GM03348 (cell line): Measurements from ENCODE around the gene ATP4B.

Experiments used
- DNase-seq: peaks from one replicate; pipeline ENCODE4 v3.0.0; 2012; ENCODE audit warnings: low spot score

ATP4B gene

DNA sequence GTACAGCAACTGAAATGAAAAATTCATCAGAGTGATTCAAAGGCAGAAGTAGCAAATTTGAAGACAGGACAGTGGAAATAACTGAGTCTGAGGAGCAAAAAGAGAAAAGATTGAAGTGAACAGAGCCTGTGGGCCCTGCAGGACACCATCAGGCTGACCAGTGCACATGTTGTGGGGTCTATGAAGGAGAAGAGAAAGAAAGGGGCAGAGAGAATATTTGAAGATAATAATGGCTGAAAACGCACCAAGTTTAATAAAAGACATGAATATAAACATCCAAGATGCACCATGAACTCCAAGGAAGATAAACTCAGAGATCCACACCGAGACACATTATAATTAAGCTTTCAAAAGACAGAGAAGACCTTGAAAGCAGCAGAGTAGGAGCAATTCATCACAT lies 15.4 kb downstream of the ATP4B start:
- no peak for DNase-seq

DNA sequence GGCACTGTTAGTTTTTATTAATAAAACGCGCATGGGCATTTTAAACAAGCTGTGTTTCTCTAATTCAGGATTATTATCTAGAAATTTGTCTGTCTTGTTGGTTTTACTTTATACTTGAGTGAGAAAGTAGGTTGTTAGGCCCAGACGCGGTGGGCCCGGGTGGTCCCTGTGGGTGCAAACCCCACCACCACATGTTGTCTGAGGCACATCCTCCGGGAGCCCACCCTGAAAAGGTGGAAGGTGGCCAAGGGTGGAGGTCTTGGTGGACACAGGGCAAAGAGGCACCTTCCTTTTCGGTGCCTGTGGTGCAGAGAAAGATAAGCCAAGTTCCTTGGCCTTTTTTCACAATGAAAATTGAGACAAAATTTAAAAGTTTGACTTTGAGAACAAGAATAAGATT lies 16.6 kb downstream of the ATP4B start:
- DNase-seq = no peak

DNA sequence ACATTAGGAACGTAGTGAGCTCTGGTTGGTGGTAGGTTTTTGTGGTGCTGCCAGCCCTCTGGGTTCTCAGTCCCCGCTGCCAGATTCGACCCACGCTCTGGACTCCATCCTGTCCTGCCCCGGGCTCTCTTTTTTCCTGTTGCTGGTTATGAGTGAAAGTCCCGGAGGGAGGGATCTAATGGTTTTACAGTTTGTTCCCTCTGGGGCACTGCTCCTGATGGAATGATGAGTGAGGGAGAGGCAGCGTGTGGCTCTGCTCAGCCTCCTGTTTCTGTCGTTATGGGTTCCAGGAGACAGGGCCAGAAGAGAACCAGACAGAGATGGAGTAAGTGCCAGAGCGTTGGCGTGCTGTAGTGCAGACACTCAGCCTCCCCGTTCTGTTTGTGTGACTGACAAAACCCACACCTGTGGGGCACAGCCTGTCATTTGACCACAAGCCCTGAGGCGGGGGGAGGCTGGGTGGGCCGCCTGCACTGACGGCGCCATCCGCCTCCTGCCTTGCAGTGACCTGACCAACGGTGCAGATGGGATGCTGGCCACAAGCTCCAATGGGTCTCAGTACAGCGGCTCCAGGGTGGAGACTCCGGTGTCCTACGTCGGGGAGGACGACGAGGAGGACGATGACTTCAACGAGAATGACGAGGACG lies 18.3 kb downstream of the ATP4B start:
- peak; percentile 68 for DNase-seq

DNA sequence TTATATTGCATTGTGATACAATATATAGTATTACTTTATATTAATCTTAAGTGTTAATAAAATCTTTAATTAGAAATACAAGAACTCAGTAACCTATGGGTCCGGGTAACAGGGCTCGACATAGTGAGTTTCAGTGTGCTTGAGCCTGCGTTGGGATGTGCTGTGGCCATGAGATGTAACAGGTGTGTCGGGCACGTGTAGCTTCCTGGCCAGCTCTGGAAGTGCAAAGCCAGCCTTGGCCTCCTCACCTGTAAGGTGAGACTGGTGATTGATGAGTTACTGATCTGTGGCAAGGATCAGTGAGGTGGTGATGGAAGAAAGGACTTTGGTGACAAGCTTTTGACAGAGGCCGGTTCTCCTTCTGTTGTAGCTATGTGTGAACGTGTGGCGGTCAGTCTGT lies 19.2 kb downstream of the ATP4B start:
- no peak for DNase-seq

DNA sequence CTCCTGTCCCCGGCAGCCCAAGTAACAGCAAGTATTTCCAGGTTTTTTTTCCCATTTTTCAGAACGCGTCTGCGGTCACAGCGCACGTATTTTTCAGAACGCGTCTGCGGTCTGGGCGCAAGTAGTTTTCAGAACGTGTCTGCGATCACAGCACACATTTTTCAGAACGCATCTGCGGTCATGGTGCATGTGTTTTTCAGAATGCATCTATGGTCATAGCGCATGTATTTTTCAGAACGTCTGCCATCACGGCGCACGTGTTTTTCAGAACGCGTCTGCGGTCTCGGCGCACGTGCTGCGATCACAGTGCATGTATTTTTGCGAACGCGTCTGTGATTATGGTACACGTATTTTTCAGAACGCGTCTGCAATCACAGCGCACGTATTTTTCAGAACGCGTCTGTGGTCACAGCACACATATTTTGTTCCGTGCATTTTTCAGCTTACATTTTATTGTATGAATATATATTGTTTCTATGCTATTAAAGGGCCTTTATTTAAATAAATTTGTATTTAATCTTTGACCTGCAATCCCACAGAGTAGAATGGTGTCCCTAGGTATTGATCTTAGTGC lies 19.7 kb downstream of the ATP4B start:
- DNase-seq = no peak

DNA sequence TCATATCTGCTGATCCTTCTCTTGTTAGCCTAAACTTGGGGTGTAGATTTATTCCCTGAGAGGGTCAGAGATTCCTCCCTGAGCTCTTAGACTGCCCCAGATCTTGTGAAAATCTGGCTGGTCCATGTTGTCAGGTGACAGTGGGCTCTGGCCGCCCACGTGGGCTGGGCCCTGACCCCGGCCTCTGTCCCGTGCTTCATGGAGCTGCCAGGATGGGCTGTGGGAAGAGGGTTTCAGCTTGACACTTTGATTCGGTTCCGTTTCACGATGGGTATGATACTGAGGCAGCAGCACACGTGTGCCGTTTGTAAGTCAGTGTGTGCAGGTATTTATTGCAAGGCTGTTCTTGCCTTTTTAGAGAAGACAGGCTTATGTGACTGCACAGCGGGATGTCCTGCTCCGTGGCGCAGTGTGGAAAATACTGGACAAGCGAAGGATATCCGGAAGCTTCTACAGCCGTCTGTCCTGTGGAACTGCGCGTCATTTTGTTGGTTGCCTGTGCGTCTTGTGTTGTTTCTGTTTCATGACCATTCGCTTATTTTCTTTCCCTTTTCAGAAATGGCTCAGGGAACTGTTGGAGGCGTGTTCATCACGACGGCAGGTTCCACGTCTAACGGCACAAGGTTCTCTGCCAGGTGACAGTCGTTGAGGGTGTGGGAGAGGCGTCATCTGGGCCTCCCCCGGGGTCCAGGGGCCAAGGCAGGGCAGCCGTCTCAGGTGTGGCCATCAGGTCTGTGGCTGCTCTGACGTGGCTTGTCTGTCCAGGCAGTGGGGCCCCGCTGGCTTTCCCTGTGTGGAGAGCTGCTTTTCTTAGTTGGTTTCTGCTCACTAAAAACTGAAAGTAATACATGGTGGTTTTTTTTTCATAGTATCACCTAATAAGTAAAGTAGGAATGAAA lies 20.5 kb downstream of the ATP4B start:
- no peak for DNase-seq

DNA sequence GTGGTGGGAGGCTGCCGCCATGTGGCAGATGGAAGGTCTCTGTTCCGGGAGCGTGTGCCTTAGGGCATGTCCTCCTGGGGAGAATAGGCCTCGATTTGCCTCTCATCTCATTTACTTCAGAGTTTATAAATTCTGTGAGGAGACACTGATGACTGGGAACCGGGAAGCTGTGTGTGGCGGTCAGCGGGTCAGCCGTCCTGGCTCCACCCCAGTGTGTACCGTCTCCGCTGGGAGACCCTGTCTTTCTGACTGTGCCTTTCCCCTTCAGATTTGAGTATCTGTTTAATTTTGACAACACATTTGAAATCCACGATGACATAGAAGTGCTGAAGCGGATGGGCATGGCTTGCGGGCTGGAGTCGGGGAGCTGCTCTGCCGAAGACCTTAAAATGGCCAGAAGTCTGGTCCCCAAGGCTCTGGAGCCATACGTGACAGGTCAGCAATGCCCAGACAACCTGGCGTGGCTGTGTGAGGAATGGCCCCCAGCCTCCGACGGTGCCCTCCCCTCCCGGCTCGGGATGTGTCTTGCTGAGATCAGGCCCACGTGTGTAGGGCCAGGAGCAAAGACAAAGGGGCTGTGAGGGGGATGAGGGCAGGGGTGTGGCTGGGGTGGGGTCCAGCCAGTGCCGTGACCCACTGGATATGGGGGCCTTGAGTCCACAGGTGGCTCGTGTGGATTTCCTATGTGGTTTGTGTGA lies 21.6 kb downstream of the ATP4B start:
- DNase-seq = no peak

DNA sequence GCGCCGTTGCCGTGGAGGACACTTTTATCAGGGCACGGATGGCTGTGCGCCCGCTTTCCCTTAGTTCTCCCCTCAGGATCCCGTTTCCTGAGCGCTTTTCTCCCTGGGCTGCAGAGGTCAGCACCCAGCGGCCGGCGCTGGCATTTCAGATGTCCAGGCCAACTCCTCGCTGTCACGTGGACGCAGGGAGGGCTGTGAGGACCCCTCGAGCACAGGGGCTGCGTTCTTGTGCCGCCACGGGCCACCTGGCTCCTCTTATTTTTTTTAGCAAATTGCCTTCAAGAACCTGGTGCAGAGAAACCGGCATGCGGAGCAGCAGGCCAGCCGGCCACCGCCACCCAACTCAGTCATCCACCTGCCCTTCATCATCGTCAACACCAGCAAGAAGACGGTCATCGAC lies 22.3 kb downstream of the ATP4B start:
- no peak for DNase-seq

DNA sequence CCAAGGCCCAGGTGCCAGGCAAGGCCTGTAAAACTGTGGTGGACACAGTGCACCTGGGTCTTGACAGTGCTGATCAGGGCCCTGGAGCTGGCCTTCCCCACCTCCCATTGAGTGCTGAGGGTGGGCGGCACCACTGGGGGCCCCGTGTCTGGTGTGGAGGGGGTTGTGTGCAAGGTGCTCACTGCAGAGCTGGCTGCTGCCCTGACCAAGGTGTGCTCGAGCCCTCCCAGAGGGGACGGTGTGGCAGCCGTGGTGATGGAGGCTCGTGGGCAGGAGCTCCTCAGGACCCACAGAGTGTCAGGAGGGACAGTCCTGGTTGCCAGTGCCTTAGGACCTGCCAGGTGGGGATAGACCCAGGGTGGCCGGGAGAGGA lies 23.0 kb downstream of the ATP4B start:
- DNase-seq = no peak

DNA sequence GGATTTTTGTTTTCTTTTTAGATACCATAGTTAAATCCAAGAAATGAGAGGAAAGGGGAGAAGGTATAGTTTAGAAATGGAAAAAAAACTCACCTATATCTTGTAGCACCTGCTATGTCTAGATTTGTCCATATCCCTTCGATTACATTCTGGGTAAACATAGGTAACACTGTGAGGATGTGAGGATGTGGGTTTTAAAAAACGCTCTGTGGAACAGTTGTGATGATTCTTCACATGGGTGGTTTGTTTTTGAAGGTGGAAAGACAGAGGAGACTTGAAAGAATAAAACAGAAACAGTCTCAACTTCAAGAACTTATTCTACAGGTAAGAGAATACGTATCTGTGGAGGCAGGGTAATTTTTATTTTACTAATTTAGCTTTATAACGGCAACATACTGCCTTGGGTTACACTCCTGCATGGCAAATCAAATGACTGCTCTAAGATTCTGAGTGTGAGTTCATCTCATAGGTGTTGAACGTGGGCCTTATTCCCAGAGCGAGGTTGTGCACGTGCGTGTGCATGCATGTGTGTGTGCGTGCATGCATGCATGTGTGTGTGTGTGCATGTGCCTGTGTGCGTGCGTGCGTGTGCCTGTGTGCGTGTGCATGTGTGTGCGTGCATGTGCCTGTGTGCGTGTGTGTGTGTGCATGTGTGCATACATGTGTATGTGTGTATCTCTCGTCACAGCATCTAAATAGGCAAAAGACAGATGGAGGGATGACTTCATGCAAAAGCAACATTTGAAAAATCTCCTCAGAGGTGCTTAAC lies 23.5 kb downstream of the ATP4B start:
- DNase-seq = no peak

DNA sequence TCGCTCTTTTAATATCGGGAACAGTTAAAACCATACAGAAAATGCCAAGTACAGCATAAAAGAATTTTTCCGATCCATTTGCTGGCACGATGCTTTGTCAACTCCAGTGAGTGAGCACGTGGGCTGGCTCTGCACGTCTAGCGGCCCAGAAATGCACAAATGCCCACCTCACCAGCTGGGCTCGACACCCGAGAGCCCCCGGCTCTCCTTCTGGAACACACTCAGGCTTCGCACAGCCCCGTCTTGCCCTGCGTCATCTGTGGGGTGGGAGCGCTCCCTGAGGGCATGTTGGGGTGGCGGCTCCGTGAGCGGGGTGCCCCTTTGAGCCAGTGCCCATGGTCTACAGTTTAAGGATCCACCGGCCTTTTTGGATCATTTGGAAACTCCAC lies 24.5 kb downstream of the ATP4B start:
- no peak for DNase-seq

DNA sequence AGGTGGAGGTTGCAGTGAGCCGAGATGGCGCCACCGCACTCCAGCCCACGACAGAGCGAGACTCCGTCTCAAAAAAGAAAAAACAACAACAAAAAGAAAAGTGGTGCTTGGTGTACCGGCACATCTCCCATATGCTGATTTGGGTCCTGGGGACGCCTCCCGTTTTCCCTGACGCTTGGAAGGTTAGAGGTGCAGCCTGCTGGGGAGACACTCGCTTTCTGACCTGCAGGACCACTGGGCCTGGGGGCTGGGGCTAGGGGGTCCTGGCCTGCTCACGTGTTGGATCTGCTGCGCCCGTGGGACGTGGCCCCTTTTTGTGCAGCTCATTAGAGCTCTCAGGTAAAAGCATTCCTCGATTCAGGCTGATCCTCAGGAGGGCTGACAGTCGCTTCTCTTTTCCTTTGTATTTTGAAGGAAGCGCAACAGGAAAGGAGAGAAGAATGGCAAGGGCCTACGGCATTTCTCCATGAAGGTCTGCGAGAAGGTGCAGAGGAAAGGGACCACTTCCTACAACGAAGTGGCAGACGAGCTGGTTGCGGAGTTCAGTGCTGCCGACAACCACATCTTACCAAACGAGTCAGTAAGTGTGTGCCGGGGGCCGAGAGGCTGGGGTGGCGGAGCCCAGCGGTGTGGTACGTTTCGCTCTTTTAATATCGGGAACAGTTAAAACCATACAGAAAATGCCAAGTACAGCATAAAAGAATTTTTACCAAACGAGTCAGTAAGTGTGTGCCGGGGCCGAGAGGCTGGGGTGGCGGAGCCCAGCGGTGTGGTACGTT lies 25.1 kb downstream of the ATP4B start:
- no peak for DNase-seq

DNA sequence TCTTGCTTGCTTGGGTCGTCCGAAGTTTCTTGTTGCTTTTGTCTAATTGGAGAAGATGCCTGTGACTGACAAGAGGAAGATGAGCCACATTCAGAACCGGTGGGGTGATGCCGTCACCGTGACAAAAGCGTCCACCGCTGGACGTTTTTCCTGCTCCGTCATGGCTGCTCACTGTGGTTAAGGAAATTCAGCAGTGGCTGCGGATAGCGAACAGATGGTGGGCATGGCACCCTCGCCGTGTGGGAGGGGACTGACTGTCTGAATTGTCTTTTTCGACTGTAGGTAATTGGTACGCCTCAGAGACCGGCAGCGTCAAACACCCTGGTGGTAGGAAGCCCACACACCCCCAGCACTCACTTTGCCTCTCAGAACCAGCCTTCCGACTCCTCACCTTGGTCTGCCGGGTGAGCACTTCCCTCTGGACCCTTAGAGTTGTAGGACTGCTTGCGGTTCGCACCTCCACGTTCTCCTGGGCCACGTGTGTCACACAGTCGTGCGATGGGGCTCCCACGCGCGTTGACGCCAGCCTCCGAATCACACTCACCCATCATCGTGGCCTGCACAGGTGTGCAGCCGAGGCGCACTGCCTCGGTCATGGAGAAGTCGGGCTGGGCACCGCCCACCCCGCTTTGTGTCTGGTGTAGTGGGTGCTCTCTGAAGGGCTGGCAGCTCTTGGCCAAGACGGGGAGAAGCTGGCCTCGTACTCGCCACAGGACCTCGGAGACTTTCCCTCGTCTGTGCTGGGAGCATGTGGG lies 26.5 kb downstream of the ATP4B start:
- DNase-seq = no peak

DNA sequence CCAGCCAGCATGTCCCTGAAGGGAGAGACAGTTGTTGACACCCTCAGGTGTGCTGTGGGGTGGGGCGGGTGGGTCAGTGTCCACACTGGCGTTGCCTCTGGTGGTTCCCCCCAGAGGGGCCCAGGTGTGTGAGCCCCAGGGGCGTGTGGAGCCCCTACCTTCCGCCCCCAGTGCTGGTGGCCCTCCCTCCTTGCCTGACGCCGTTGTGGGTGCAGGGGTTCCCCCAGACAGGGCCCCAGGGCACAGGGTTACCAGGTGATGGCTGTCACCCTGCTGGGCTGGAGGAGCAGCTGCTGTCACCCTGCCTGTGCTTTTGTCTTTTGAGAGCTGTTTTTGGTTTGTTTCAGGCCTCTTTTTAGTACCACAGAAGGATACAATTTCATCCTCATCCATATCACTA lies 27.2 kb downstream of the ATP4B start:
- DNase-seq = no peak

DNA sequence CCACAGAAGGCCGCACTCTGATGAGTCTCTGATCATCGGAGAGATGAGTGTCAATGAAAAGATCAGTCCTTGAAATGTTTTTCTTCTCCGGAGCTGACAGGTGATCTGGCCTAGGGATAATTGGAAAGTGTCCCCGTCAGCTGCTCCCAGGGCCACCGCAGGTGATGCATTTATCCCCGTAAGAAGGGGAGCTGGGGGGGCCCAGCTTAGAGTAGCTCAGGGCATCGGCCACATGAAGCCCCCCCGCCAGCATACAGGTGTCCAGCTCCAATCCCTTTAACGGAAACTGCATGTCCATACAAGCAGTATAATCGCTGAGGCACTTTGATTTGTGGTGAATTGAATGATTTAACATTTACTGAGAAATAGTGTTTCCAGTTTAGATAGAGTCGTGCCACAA lies 27.7 kb downstream of the ATP4B start:
- DNase-seq = no peak

DNA sequence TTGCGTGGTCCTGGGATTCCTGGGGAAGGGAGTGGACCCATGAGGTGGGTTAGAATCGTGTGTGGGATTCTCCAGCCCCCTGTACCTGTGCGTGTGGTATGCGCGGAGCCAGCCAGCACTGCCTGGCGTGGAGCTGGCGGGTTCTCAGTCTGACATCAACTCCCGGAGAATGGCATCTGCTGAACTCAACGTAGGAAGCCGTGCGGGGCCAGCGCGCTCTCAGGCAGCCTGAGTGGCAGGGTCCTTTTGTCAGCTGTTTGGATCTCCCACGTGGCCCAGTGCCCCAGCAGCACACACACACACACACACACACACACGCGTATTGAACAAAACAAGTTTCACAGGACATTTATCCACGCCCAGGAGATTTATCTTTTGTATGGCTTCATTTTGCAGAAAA lies 28.1 kb downstream of the ATP4B start:
- DNase-seq = no peak

DNA sequence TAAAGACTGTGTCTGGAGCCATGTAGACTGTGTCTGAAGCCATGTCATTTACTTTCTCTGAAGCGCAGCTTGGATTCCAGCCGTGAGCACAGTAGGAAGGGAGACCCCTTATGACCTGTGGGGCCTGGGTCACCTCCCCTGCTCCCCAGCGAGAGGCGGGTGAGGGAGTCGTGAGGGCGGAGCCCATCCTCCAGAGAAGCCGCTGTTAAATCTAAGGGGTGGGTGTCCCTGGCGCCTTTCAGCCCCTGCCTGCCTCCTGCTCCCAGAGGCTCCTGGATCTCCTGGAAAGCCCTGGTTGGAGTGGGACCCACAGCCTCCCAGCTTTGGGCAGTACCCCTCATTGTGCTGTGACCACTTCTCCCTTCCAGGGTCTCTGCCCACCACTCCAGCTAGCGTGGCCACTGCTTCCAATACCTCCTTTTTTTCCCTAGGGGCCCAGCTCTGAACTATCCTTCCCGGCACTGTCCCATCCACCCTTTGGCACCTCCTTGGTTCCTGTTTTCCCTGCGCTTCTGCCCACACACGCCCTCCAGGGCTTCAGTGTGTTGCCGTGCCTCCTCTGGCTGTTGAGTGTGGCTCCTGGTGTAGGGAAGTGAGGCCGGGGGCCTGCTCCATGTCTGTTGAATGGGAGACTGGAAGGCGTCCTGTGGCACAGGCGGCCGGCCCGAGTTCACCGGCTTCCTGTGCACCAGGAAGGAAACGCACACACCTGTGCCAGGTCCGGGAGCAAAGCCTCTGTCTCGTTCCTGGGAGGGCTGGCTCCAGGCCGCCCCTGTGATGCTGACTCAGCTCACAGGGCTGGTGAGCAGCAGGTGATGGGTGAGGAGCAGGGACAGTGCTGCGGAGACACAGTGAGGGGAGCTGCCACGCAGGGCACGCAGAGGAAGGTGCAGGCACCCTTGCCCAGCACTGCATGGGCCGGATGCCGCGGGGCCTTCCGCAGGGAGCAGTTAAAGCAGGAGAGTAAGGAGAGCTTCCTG lies 29.4 kb downstream of the ATP4B start:
- no peak for DNase-seq

DNA sequence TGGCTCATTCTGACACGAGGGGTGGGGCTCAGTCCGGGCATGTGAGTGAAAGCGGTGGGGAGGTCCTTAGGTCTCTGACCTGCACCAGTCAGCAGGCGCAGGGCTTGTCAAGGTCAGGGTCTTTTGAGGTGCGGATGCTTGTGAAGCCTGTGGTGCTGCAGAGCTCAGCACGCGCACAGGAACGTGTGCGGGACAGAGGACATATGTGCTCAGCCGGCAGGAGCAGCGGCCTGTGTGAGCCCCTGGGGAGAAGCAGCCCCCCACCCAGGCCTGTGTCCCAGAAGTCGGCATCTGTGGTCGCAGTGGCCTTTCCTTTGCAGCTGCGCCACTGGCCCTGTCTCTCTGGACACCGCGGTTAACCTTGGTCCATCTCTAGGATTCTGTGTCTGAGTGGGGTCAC lies 30.9 kb downstream of the ATP4B start:
- no peak for DNase-seq
